Parathyroid adenoma (tissue), 2 donors: ENCODE measurements around the gene TARS2.
A peak's percentile ranks its signal among the peaks of the same experiment; 100 is the strongest.

ENCODE experiments used
- H2AFZ ChIP-seq: fragments of 300-600 bp; sonication (generic); one replicate; pipeline ENCODE4 v1.7.0; 2017; ENCODE audit warnings: antibody characterized with exemption, mild to moderate bottlenecking
- H3K27ac ChIP-seq: fragments of 300-600 bp; sonication (generic); one replicate; pipeline ENCODE4 v1.7.0; 2017
- H3K27me3 ChIP-seq: fragments of 300-600 bp; sonication (generic); one replicate; pipeline ENCODE4 v1.7.0; 2017; ENCODE audit warnings: low read length; ENCODE audit not compliant: control insufficient read depth, insufficient read depth
- H3K36me3 ChIP-seq: fragments of 300-600 bp; sonication (generic); one replicate; pipeline ENCODE4 v1.7.0; 2017; ENCODE audit warnings: low read length; ENCODE audit not compliant: control insufficient read depth, insufficient read depth
- H3K4me1 ChIP-seq: fragments of 300-600 bp; sonication (generic); one replicate; pipeline ENCODE4 v1.7.0; 2017; ENCODE audit warnings: control low read depth
- H3K4me2 ChIP-seq: fragments of 300-600 bp; sonication (generic); one replicate; pipeline ENCODE4 v1.7.0; 2017; ENCODE audit warnings: low read length
- H3K4me3 ChIP-seq: fragments of 300-600 bp; sonication (generic); one replicate; pipeline ENCODE4 v1.7.0; 2017; ENCODE audit warnings: low read depth, low read length
- H3K79me2 ChIP-seq: fragments of 300-600 bp; sonication (generic); one replicate; pipeline ENCODE4 v1.7.0; 2017; ENCODE audit warnings: control low read depth
- H3K9ac ChIP-seq: fragments of 300-600 bp; sonication (generic); one replicate; pipeline ENCODE4 v1.7.0; 2017; ENCODE audit warnings: mild to moderate bottlenecking
- H3K9me3 ChIP-seq: fragments of 300-600 bp; sonication (generic); one replicate; pipeline ENCODE4 v1.7.0; 2017; ENCODE audit warnings: low read length; ENCODE audit not compliant: control insufficient read depth
- CTCF ChIP-seq: fragments of 300-600 bp; sonication (generic); IDR thresholded peaks from one replicate; pipeline ENCODE4 v1.7.0; 2017; ENCODE audit warnings: antibody characterized with exemption, mild to moderate bottlenecking
- donor health status: primary hyperparathyroidism.

The TARS2 gene

DNA sequence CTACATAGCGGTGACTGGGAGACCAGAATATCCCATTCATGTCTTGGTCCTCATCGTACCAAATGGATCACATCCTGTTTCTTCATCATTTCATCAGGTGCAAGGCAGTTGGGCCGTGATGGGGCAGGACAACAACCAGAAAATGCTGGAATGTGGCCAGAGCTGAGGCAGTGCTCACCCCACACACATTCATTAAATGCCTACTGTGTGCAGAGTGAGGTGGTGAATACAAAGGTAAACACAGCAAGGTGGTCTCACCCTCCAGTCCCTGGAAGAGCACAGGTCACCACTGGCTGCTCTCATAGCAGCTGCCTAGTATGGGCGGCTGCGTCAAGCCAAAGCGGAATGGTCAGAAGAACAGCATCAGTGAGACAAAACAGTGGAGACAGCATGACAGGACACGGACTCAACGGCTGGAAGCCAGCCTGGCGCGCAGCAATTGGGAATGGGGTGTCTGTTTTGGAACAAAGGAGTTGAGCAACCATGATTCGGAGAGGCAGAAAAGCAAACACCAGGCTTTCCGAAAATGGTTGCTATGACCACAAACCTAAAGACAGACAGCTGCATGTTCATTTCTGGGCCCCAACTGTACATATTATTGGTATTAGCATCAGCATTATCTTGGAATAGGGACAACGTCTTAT is 56.4 kb downstream of the TARS2 start:
- Histone ChIP-seq H3K4me1 (no peaks in the 10 kb centered on the region), H2AFZ (no peak overlapping the region), H3K9ac (no peak overlapping the region), H3K4me3 (no peak overlapping the region), H3K79me2 (no peaks in the 10 kb centered on the region), H3K27me3 (no peaks in the 10 kb centered on the region), H3K4me2 (no peak overlapping the region), H3K27ac (no peak overlapping the region), H3K9me3 (no peaks in the 10 kb centered on the region), H3K36me3 (no peaks in the 10 kb centered on the region)
- no peak for TF ChIP-seq CTCF

- H3K27ac ChIP-seq, result no peak overlapping the region
- no peaks in the 10 kb centered on the region for H3K36me3 ChIP-seq
- H3K9me3 ChIP-seq, result no peaks in the 10 kb centered on the region
These were observed 57.0 kb downstream of the TARS2 start for GRCh38 chr1:150544204-150544603.

DNA sequence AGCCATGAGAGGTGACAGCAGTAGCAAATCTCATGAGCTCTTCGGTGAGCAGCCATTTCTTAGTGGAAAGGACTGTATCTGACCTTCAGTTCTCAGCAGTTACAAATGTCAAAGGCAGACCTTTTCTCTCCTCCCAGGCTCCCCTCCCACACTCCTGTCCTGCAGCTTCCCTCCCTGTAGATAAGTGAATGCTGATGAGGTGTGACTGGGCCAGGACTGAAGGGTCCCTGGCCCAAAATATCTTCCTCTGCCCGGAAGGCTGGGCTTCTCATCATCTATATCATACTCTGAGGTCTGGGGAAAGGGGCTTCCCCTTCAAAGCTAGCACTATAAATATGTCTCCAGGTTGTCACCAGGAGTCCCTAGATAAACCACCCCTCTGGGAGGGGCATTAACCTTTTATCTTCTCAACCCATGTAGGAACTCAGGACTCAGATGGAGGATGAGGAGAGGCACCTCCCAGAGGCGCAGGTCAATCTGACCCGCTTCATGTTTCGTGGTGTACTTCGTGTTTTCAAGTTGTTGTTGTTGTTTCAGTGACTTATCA is 58.3 kb downstream of the TARS2 start:
- Histone ChIP-seq H2AFZ (no peak overlapping the region), H3K4me2 (no peak overlapping the region), H3K79me2 (no peaks in the 10 kb centered on the region), H3K9ac (no peak overlapping the region), H3K4me1 (no peaks in the 10 kb centered on the region), H3K4me3 (no peak overlapping the region), H3K9me3 (no peaks in the 10 kb centered on the region), H3K27ac (no peak overlapping the region), H3K27me3 (no peaks in the 10 kb centered on the region), H3K36me3 (no peaks in the 10 kb centered on the region)
- TF ChIP-seq CTCF, result no peak

More at GRCh38 chr1:150544204-150544603, 57.0 kb downstream of the TARS2 start:
- Histone ChIP-seq H3K4me1 (no peaks in the 10 kb centered on the region), H3K27me3 (no peaks in the 10 kb centered on the region), H2AFZ (no peak overlapping the region), H3K4me2 (no peak overlapping the region), H3K4me3 (no peak overlapping the region), H3K9ac (no peak overlapping the region), H3K79me2 (no peaks in the 10 kb centered on the region)
- TF ChIP-seq CTCF, result no peak

DNA sequence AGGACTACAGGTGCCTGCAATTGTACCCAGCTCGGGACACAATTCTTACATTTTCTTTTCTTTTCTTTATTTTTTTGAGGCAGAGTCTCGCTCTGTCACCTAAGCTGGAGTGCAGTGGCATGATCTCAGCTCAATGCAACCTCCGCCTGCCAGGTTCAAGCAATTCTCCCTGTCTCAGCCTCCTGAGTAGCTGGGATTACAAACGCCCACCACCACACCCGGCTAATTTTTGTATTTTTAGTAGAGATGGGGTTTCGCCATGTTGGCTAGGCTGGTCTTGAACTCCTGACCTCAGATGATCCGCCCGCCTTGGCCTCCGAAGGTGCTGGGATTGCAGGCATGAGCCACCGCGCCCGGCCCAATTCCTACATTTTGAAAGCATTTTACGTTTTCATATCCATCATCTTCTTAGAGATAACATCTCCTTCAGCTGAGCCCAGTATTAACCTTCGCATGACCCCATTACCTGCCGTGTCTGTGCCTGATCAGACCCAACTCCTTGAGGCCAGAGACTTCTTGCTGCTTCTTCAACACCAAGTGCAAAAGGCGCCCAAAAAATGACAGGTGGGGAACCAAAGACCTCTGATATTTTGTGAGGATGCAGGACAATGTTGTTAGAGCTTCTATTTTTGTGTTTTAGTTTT is 59.2 kb downstream of the TARS2 start:
- H3K4me1 ChIP-seq, result no peaks in the 10 kb centered on the region
- no peak overlapping the region for H2AFZ ChIP-seq
- TF ChIP-seq CTCF, result no peak
- no peak overlapping the region for H3K9ac ChIP-seq
- H3K36me3 ChIP-seq, result no peaks in the 10 kb centered on the region
- no peaks in the 10 kb centered on the region for H3K9me3 ChIP-seq
- no peak overlapping the region for H3K4me2 ChIP-seq
- no peak overlapping the region for H3K27ac ChIP-seq
- no peaks in the 10 kb centered on the region for H3K79me2 ChIP-seq
- no peaks in the 10 kb centered on the region for H3K27me3 ChIP-seq
- H3K4me3 ChIP-seq, result no peak overlapping the region

GRCh38 chr1:150548324-150548631 is 61.1 kb downstream of the TARS2 start:
- Histone ChIP-seq H3K79me2 (no peaks in the 10 kb centered on the region), H3K4me3 (peak overlapping the region; percentile 52), H3K27me3 (no peaks in the 10 kb centered on the region), H3K4me1 (no peaks in the 10 kb centered on the region), H3K9me3 (no peaks in the 10 kb centered on the region), H3K27ac (no peak overlapping the region), H2AFZ (peak overlapping the region; percentile 87), H3K9ac (no peak overlapping the region), H3K4me2 (peak overlapping the region; percentile 76), H3K36me3 (no peaks in the 10 kb centered on the region)
- no peak for TF ChIP-seq CTCF
